Fibroblast of the aortic adventitia (primary cell): Measurements from ENCODE around the gene ZC3H7A. TPM values are rescaled to one million over a fixed set of nuclear protein-coding genes. Genes with fewer than 3 reads are reported as not detected.

ENCODE experiments used
- DNase-seq: peaks from one replicate; pipeline ENCODE4 v3.0.0-alpha.2; 2010; ENCODE audit warnings: low read depth
- H3K4me3 ChIP-seq: 2 replicates; pipeline ENCODE4 v1.5.1; 2011; ENCODE audit warnings: low read depth, mild to moderate bottlenecking, control low read depth, low read length, moderate library complexity
- CTCF ChIP-seq: IDR thresholded peaks from 2 replicates; pipeline ENCODE4 v1.5.1; 2011; ENCODE audit warnings: mild to moderate bottlenecking, low read length, control low read depth, inconsistent platforms; ENCODE audit not compliant: insufficient read depth
- total RNA-seq: library from RNA; depleted of rRNA; stranded (reverse); fragments of >200 nt; gene quantifications from 2 replicates; pipeline ENCODE4 v1.2.3, GENCODE V29; 2012; ENCODE audit warnings: low replicate concordance

The ZC3H7A gene
- total RNA-seq, 1 donor, result 31.9 TPM

GRCh38 chr16:11799509-11800381, 2.7 kb upstream of the ZC3H7A start:
- no peak for TF ChIP-seq CTCF
- no peak overlapping the region for H3K4me3 ChIP-seq
- no peak for DNase-seq

- no peak for DNase-seq
- TF ChIP-seq CTCF, result no peak
- H3K4me3 ChIP-seq, result peak overlapping the region; percentile 84
These were observed 1.9 kb upstream of the ZC3H7A start for GRCh38 chr16:11799017-11799381.

- TF ChIP-seq CTCF, result no peak
- H3K4me3 ChIP-seq, result peak overlapping the region; percentile 84
- DNase-seq, result no peak
These were observed 870 bp upstream of the ZC3H7A start for GRCh38 chr16:11797957-11798299.

- peak overlapping the region; percentile 82 for H3K4me3 ChIP-seq
- peak; percentile 53 for DNase-seq
- no peak for TF ChIP-seq CTCF
These were observed 562 bp downstream of the ZC3H7A start for GRCh38 chr16:11796227-11797165.

- DNase-seq, result no peak
- peak overlapping the region; percentile 82 for H3K4me3 ChIP-seq
- no peak for TF ChIP-seq CTCF
These were observed 1.2 kb downstream of the ZC3H7A start for GRCh38 chr16:11795887-11796226.

- no peak for TF ChIP-seq CTCF
- peak overlapping the region; percentile 82 for H3K4me3 ChIP-seq
- no peak for DNase-seq
These were observed 1.8 kb downstream of the ZC3H7A start for GRCh38 chr16:11794996-11795886.
